Stimulated activated CD4-positive, alpha-beta T cell treated with anti-CD3 and anti-CD28 coated beads, Interleukin-1b, Interleukin-23, amount 100 ng/mL, for 24 hours (primary cell): ENCODE results near the gene ACTR1A.
"Not testable (repeated sequence)": the region's sequence is repeated elsewhere in the genome, so short reads cannot be mapped to it uniquely, and the experiment has no call there.

ENCODE experiments used
- DNase-seq, 4 experiments: peaks; one replicate each; pipeline ENCODE4 v3.0.0-alpha.2; 2020; ENCODE audit warnings: low read depth in 4 of 4, low spot score in 1 of 4

Gene ACTR1A

DNA sequence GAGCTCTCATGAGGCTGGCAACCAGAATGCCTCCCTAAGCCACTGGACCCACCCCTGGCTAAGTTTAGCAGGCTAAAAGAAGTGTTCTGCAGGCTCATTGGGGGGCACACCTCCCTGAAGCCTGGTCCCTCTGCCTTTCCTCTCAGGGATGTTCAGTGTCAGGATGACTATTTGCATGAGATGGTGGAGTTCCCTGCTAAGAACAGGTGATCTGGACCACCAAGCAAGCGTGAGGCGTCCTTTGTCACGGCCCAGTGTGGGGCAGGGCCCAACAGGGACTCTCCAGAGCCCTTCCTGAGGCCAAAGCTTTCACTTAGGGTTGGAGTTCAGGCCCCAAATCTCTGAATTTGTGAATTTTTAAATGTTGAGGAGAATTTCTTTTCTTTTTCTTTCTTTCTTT is 13.2 kb upstream of the ACTR1A start:
- DNase-seq, result no peak

DNA sequence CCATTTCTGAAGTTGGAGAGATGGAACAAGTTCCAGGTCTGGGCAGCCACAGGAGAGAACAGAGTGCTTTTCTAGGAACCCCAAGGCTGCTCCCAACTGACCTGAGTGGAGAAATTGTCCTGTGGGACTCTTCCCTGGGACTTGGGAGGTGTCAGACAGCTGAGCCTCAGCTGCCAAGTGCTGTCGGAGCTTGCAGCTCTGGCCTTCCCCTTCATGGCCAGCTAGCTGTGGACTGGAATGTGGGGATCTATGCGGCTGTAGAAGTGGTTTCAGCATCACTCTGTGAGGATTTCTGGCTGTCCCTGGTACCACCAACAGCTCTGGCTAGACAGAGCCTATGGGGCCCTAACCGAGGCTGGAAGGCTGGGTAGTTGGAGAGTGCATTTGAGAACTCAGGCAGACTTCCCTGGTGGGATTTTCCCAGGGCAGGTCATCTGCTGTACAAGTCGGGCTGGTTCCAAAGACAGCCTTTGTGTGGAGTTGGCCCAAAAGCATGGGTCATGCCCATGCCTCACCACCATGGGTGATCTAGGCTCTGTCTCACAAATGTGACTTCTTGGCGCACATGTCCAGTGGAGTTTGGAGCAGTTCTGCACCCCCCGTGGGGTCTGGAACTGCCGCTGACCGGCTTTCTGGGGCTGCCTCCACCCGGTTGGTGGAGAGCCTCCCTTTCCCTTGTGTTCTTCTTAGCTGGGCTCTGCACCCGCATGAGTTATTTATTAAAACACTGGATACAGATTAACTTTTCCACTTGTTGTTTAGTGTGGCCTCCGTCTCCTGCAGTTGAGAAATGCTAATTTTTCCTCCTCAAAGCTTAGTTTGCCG is 12.2 kb upstream of the ACTR1A start:
- no peak for DNase-seq

GRCh38 chr10:102511583-102512274 is 9.2 kb upstream of the ACTR1A start:
- no peak for DNase-seq

- no peak for DNase-seq
These were observed 6.9 kb upstream of the ACTR1A start for GRCh38 chr10:102509387-102509786.

DNA sequence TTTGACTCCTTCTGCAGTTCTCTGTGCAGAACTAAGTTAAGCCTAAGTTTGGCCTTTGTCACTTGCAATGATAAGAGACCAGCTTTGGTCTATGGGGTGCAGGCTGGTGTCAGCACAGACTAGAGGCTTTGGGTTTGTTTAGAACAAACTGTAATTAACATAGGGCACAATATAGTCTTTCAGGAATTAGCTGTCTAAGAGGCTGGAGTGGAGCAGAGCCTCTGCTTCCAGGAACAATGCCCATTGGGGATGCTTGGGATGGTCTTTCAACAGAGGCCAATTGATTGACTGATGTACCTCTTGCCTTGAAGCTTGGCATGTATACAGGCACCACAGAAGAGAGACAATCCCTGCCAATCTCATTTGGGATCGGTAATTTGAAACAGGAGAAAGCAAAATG is 6.0 kb upstream of the ACTR1A start:
- no peak for DNase-seq

- no peak for DNase-seq
These were observed 5.0 kb upstream of the ACTR1A start for GRCh38 chr10:102507521-102507920.

GRCh38 chr10:102505462-102506115 is 3.1 kb upstream of the ACTR1A start:
- no peak for DNase-seq

- no peak for DNase-seq
These were observed 2.4 kb upstream of the ACTR1A start for GRCh38 chr10:102504976-102505300.

DNA sequence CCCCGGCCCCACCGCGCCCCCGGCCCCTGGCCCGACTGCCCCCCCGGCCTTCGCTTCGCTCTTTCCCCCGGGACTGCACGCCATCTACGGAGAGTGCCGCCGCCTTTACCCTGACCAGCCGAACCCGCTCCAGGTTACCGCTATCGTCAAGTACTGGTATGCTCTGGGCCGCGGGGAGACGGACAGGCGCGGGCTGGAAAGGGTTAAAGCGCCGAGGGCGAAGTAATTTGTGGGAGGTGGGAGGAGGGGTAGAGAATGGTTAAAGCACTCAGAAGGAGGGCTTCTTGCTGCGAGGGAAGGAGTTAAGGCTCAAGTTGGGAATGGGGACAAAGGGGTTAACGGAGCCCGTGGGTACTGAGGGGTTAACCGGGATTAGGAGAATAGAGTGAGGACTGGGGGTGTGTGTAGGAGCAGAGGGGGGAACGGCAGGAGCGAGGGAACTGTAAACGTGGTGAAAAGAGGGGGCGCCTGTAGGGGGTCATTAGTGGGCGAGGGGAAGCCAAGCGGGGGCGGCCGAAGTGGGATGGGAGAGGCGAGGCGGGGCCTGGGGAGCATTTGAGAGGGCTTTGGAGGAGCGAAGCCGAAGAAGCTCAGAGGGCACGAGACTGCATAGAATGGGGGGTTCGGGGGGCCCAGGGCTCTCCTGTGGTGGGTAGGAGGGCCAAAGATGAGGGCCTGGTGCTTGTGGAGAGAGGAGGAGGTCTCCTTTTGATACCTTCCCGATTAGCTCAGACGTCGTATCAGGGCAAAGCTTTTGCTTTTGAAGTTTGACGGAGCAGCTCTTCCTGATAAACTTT is 1.9 kb upstream of the ACTR1A start:
- peak in 3 of 4 experiments; percentile 7 to 18 (median 12) for DNase-seq

DNA sequence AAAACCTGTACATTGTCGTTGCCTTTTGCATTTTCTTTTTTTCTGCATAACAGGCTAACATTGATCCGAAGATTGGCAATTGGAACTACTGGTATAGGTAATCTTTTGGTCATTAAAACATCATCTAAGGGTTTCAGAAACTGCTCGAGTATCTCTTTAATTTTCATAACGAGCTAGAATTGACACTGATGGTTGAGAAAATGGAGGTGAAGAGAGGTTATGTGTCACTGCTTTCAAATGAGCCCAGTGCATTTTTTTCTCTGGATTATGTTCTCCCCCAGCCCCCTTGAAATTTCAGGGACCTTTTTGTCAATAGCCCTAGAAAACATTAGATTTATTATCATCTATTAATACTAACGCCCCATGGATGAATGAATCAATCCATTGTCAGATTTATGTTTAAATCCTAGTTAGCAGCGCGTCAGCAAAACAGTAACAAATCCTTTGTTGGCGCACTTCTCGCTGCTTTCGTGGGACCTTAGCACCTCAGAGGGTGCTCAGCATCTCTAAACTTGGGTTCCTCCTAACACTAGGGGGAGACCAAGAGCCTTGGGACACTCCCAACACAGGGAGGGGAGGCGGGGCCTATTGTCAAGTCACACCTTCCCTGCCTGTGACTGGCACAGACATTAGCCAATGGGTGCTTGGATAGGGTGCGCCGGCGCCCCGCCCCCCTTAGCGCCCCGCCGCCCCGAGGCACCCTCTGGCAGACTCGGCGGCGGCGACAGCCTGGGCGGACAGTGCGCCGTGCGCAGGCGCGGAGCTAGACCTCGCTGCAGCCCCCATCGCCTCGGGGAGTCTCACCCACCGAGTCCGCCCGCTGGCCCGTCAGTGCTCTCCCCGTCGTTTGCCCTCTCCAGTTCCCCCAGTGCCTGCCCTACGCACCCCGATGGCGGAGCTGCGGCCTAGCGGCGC is 1.0 kb upstream of the ACTR1A start, which contains the start of gene SUFU:
Gene SUFU, plus strand, starts transcription at position 709 of the 915 bp plus-strand sequence. Its CDS starts 181 bp downstream, at position 890.
- peak; percentile 96 to 98 (median 98) for DNase-seq

- peak; percentile 92 to 98 (median 96) for DNase-seq
These were observed 529 bp downstream of the ACTR1A start for GRCh38 chr10:102502029-102502336.

GRCh38 chr10:102501201-102502028 is 1.1 kb downstream of the ACTR1A start:
- no peak for DNase-seq

- not testable (repeated sequence) for DNase-seq
These were observed 1.8 kb downstream of the ACTR1A start for GRCh38 chr10:102500686-102501085.

DNA sequence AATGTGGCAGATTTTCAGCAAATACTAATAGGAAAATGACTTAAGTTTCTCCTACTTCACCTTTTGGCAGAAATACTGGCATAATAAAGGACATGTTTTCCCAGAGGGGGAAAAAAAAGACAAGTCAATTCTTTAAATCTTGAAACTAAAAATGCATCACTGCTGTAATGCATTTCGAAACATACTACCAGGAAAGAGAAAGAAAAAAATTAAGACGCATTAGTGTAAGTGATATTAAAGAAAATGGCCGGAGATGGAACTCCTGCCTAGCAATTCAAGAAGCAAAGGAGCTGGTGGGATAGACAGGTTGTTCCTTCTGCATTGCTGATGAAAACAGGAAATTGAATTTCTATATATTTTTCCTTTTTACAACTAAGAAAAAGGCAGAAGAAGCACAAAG is 3.2 kb downstream of the ACTR1A start:
- DNase-seq, result no peak

GRCh38 chr10:102497545-102497944 is 5.0 kb downstream of the ACTR1A start:
- no peak for DNase-seq

DNA sequence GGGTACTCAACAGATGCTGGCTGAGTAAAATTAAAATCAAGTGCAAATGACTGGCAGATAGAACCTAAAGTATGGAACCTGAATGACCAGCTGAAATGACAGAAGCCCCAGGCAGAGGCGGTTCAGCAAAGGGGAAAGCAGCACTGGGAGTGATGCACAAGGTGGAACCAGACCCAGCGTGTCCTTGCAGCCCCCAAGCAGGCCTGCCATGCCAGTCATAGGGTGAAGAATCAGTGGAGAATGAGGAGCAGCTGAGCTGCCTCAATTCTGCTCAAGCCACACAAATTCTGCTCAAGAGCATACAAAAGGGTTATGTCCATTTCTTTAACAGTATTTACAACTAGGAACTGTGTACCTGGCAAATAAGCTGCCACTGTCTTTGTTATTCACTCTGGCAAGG is 8.7 kb downstream of the ACTR1A start:
- DNase-seq, result no peak

DNA sequence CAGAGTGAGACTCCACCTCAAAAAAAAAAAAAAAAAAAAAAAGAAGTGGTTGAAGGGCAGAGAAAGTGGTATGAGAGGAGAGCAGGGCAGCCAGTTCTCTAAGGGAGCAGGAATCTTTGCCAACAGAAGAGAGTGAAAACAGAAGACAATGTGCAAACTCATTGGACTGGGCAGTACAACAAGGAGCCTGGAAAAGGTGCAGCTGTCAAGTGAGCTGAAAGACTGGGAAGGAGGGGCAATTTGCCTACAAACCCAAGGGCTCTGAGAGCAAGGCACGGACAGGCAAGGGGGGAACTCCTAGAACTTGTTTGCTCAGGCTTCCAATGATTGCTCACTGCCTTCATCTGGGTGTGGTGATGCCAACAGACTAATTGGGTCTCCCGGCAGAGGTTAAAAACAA is 9.5 kb downstream of the ACTR1A start:
- no peak for DNase-seq

GRCh38 chr10:102492344-102492939 is 10.1 kb downstream of the ACTR1A start:
- no peak for DNase-seq

DNA sequence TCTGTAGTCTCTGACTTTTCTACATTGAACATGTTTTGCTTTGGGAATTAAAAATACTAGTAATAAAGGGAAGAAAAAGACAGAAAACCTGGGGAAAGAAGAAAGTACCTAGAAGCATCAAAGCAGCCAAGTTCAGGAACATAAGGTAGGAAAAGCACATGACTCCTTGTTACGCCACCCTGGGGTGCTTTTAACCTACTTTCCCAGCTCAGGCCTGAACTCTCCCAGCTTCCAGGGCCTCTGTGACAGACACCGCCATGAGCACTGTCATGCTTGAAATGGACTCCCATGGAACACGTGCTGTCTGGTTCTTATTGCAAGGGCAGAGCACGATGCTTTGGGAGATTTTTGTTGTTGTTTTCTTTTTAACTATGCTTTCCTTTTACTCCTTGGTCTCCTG is 11.4 kb downstream of the ACTR1A start:
- DNase-seq, result no peak
